SKM-1 (cell line): ENCODE data around the gene ITGB7.
A peak's percentile ranks its signal among the peaks of the same experiment; 100 is the strongest.
"Not testable (repeated sequence)": the region's sequence is repeated elsewhere in the genome, so short reads cannot be mapped to it uniquely, and the experiment has no call there.

ENCODE experiments used
- DNase-seq: peaks from one replicate; lab custom pipeline; 2025; ENCODE audit not compliant: unreplicated experiment; lab: John Stamatoyannopoulos, UW

ITGB7 gene

GRCh38 chr12:53217051-53217930 lies 10.2 kb upstream of the ITGB7 start:
- no peak for DNase-seq

GRCh38 chr12:53215497-53215896 lies 8.4 kb upstream of the ITGB7 start:
- DNase-seq: no peak

GRCh38 chr12:53214687-53215455 lies 7.8 kb upstream of the ITGB7 start:
- DNase-seq: no peak

- DNase-seq: no peak
These were observed 7.2 kb upstream of the ITGB7 start for GRCh38 chr12:53214221-53214620.

DNA sequence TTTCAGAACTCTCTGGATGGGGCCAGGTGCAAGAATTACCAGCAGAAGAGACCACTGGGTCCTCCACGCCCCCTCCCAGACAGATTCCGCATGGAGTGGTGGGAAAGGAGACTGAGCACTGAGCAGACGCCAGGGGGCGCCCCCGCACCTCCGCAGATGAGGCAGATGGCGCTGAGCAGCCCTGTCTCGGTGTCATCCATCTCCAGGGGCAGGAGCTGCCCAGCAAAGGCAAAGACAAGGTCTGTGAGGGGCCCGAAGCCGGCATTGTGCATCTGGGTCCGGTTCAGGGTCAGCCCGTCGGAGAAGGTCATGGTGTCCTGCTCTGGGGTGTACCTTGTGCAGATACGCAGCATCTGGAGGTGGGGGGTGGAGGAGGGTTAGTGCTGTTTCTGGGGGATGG lies 6.3 kb upstream of the ITGB7 start:
- peak; percentile 40 for DNase-seq

DNA sequence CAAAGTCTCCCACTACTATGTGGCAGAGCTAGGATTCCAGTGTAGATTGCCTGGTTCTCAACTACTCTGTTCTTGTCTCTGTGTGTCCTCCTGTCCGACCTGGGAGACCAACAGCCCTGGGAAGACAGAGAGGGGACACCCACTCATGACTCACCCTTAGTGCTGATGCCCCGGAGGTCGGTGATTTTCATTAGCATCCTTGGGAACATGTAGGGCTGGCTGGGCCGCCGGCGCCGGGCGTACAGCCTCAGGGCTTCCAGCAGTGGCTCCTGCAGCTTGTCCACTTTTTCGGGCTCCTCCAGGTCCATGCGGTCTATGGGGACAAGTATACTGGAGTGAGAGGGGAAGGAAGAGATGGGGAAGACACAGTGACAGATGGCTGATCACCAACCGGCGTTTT lies 5.9 kb upstream of the ITGB7 start:
- no peak for DNase-seq

DNA sequence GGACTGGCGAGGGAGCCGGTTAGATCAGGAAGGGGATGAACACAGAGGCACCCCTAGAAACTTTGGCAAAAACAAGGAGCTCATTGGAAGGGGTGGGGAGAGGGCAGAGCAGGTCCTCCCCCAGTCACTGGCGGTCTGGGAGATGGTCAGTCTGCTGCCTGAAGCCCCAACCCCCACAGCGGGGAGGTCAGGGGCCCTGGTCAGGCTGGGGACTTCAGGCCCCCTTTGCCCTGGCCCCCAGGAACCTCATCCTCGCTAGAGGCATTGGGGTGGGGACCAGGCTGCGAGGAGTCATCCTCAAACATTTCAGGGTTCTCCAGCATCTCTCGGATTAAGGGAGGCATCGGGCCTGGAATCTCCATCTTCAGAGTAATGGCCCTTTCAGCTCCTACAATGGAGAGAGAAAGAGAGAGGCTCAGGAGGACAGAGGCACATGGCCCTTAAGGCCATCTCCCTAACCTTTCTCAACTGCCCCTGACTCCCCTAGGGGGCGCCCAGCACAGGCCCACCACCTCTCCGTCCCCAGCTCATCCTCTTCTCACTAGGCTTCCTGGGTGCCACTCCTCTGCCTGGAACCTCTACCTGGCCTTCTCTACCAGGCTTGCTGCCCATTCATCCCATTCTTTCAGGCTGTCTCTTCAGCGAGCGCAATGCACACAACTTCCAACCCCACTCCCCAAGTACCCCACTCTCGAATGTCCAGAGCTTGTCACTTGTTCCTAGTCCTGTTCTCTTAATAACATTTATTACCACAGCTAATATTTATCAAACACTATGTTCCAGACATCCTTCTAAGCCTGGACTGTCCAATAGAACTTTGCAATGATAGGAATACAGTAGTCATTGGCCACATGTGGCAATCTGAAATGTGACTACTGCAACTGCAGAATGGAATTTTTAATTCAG lies 4.7 kb upstream of the ITGB7 start:
- DNase-seq: no peak

DNA sequence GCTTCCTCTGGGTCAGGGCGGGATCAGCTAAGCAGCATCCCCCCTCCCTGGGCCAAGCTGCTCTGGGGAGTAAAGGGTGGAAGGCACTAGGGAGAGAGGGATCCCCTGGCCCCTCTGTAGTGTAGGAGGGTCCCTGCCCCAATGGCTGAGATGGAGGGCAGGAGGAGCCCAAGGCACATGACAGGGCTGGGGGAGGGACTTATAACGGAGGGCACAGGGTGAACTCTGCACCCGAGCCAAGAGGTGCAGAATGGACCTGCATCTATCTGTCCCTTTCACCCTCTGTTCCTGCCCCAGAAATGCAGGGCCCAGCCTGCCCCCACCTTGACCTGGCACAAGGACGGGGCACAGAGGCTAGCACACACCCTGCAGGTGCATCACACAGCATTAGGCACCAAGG lies 3.8 kb upstream of the ITGB7 start:
- DNase-seq: no peak

- peak; percentile 24 for DNase-seq
These were observed 1.9 kb upstream of the ITGB7 start for GRCh38 chr12:53208877-53209463.

GRCh38 chr12:53208435-53208834 lies 1.4 kb upstream of the ITGB7 start:
- DNase-seq: no peak

- peak; percentile 16 for DNase-seq
These were observed 1.2 kb downstream of the ITGB7 start for GRCh38 chr12:53205747-53206419.

- DNase-seq: no peak
These were observed 2.7 kb downstream of the ITGB7 start for GRCh38 chr12:53204351-53204750.

- DNase-seq: not testable (repeated sequence)
These were observed 4.7 kb downstream of the ITGB7 start for GRCh38 chr12:53202316-53202715.

- no peak for DNase-seq
These were observed 5.4 kb downstream of the ITGB7 start for GRCh38 chr12:53201639-53202038.

DNA sequence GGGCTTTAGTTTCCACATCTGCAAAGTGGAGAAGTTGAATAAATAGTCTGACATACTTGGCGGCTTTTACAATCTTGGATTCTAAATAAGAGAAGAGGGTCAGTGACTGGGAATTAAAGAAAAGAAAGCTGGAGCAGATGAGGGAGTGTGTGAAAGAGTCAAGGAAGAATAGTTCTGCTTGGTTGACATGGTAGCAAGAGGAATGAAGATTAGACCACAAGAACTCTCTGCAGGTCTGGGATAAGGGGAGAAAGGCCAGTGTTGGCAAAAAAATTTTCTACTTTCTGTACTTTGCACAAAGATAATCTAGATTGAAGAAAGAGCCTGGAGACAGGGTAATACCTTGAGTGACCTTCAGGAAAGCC lies 5.9 kb downstream of the ITGB7 start:
- no peak for DNase-seq

DNA sequence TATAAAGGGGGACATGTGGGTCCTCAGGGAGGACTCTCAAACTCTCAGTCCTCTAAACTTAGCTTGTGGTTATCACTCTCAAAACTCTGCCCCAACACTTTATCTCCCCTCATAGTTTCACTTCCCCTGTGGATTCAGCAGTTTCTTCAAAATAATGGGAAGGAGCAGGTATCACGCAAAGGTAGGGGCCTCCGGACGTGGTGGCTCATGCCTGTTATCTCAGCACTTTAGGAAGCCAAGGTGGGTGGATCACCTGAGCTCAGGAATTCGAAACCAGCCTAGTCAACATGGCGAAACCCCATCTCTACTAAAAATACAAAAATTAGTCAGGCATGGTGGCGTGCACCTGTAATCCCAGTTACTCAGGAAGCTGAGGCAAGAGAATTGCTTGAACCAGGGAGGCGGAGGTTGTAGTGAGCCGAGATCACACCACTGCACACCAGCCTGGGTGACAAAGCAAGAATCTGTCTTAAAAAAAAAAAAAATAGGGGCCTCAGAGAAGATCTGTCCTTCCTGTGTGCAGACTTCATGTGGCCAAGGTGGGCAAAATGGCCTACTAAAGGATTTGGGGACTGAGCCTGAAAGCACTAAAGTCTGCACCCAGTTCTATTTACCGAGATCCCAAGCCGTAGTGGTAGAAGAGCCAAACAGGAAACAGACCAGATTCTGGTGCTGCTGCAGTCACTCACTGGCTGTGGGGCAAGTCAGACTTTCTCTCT lies 6.4 kb downstream of the ITGB7 start:
- DNase-seq: no peak

DNA sequence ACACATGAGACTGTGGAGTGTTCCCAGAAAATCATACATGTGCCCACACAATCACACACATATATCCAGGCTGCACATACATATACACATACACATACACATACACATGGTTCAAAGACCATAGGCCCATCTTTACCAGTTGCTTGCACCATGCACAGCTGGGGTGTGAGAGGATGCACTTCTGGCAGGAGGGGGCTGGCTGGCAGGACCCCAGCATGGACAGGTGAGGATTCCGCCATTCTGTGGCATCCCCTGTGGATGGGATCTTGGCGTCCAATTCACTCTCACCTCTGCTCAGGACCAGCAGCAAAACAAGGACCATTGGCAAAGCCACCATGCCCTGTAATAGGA lies 7.0 kb downstream of the ITGB7 start:
- no peak for DNase-seq

DNA sequence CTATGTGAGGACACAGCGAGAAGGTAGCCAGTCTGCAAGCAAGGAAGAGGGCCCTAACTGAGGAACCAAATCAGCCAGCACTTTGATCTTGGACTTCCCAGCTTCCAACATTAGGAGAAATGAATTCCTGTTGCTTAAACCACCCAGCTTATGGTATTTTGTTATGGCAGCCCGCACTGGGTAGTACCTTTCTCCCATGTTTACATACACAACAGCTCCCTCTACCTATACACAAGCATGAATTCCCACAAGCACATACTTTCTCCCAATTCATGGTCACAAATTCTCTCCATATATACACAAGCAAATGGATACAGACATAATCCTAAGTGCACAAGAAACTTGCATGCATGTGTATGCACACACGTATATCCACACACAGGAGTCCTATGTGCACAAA lies 7.4 kb downstream of the ITGB7 start:
- DNase-seq: no peak

DNA sequence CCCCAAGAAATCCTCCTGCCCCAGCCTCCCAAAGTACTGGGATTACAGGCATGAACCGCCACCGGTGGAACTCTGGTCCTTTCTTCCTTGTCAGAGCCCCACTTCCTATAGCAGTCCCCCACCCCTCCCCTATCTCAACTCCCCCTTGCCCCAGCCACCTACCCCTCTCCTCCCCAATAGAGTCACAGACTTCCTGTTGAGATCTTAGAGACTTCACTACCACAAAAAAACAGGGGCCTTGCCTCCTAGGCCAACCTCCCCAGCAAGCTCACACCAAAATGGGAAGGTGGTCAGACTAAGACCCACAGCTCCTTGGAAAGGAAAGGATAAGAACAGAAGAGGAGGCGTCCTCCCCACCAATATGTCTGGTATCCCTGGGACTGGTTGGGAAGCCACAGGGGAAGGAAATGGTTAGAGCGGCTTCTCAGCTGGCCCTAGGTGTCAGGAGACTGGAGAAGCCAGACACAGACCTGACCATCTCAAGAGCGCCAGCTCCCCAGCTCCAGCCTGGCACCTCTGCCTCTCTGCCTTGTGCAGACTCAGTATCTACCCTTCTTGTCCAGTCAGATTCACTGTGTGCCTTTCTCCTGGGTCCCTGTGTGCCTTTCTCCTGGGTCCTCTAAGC lies 8.5 kb downstream of the ITGB7 start:
- DNase-seq: no peak
